ENCODE results near the gene IWS1. TPM values are rescaled to one million over a fixed set of nuclear protein-coding genes. Genes with fewer than 3 reads are reported as not detected.
A peak's percentile ranks its signal among the peaks of the same experiment; 100 is the strongest.

The IWS1 gene
- total RNA-seq, 6 experiments from 2014 or later = 34.7 to 44.6 (median 38.3) TPM

GRCh38 chr2:127486247-127487058, 39.8 kb downstream of the IWS1 start:
- Mint-ChIP-seq H3K36me3 (ENCODE audit: low read depth) (peaks cover 32% of the 10 kb centered on the region; the same call in 1 of the 2 replicates), H3K27me3 (ENCODE audit: insufficient read depth) (peaks cover 2% of the 10 kb centered on the region; the same call in 1 of the 2 replicates), H3K4me3 (no peak overlapping the region), H3K9me3 (no peaks in the 10 kb centered on the region), H3K4me1 (ENCODE audit: low read depth) (peaks cover 15% of the 10 kb centered on the region), H3K27ac (peak overlapping the region; percentile 0; the same call in 1 of the 2 replicates)
- no peak for DNase-seq
- no peak for TF ChIP-seq CTCF (IDR thresholded peaks at IDR 0.05)

- Mint-ChIP-seq H3K27ac (no peak overlapping the region), H3K4me3 (no peak overlapping the region), H3K36me3 (ENCODE audit: low read depth) (peaks cover 29% of the 10 kb centered on the region), H3K4me1 (ENCODE audit: low read depth) (peaks cover 19% of the 10 kb centered on the region), H3K27me3 (ENCODE audit: insufficient read depth) (peaks cover 2% of the 10 kb centered on the region; the same call in 1 of the 2 replicates), H3K9me3 (no peaks in the 10 kb centered on the region)
- no peak for TF ChIP-seq CTCF (IDR thresholded peaks at IDR 0.05)
- no peak for DNase-seq
Observed at GRCh38 chr2:127485694-127486071, 40.6 kb downstream of the IWS1 start.

- no peak for TF ChIP-seq CTCF (IDR thresholded peaks at IDR 0.05)
- no peak overlapping the region for H3K4me3 Mint-ChIP-seq
- H3K9me3 Mint-ChIP-seq = no peaks in the 10 kb centered on the region
- no peak for DNase-seq
- H3K27ac Mint-ChIP-seq = no peak overlapping the region
- peaks cover 22% of the 10 kb centered on the region for H3K4me1 Mint-ChIP-seq (ENCODE audit: low read depth)
- peaks cover 2% of the 10 kb centered on the region; the same call in 1 of the 2 replicates for H3K27me3 Mint-ChIP-seq (ENCODE audit: insufficient read depth)
- H3K36me3 Mint-ChIP-seq (ENCODE audit: low read depth) = peaks cover 31% of the 10 kb centered on the region
Observed at GRCh38 chr2:127485051-127485693, 41.1 kb downstream of the IWS1 start.

- Mint-ChIP-seq H3K27ac (peak overlapping the region; percentile 42; the same call in 1 of the 2 replicates), H3K9me3 (no peaks in the 10 kb centered on the region), H3K36me3 (ENCODE audit: low read depth) (peaks cover 19% of the 10 kb centered on the region), H3K27me3 (ENCODE audit: insufficient read depth) (no peaks in the 10 kb centered on the region; the same call in 1 of the 2 replicates), H3K4me1 (ENCODE audit: low read depth) (peaks cover 22% of the 10 kb centered on the region), H3K4me3 (no peak overlapping the region)
- no peak for TF ChIP-seq CTCF (IDR thresholded peaks at IDR 0.05)
- DNase-seq = no peak
Observed at GRCh38 chr2:127482031-127482430, 44.3 kb downstream of the IWS1 start.

GRCh38 chr2:127479866-127480743, 46.2 kb downstream of the IWS1 start:
- Mint-ChIP-seq H3K27ac (peak overlapping the region; percentile 2; the same call in 1 of the 2 replicates), H3K4me1 (ENCODE audit: low read depth) (peaks cover 22% of the 10 kb centered on the region), H3K27me3 (ENCODE audit: insufficient read depth) (no peaks in the 10 kb centered on the region; the same call in 1 of the 2 replicates), H3K36me3 (ENCODE audit: low read depth) (peaks cover 30% of the 10 kb centered on the region), H3K9me3 (peaks cover 11% of the 10 kb centered on the region), H3K4me3 (no peak overlapping the region)
- no peak for DNase-seq
- no peak for TF ChIP-seq CTCF (IDR thresholded peaks at IDR 0.05)
